Measurements from ENCODE around the gene CADPS.

The CADPS gene

DNA sequence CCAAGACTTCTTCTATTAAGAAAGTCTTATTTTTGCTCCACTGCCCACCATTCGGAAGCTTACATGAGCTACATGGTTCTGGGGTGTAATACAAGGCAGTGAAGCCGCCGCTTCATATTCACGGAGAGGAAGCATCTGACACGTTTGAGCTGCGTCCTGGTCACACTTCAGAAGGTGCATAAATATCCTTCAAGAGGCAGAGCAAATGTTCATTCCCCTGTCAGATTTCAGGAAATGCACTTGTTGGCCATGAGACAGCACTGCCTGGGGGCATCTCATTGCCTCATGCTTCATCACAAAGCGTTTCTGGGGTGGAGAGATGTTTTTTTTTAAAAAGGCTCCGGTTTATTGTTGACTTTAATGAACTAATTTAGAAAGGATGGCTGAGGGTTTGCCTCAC is 119.9 kb downstream of the CADPS start:
- in situ Hi-C loops (cut with MboI; ENCODE audit: low sequenced_read_pairs), result no loop called here

DNA sequence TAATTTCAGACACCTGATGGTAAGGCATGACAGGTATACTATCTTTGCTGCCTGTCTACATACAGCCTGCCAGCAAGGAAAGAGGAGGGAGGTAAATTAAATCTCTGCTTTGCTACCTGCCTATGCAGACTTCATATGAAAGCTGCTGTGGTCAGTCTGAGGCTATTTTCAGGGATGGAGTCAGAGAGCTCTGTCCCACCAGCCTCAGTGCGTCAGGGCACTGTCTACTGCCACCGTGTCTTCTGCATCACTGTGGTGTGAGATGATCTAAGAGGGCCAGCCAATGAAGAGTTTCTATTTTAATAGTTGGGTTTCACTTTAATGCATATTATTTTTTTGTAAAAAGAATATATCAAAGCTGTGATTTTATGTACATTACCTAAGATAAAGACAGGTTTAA is 125.6 kb downstream of the CADPS start:
- in situ Hi-C loops (cut with MboI; ENCODE audit: low sequenced_read_pairs), result no loop called here

DNA sequence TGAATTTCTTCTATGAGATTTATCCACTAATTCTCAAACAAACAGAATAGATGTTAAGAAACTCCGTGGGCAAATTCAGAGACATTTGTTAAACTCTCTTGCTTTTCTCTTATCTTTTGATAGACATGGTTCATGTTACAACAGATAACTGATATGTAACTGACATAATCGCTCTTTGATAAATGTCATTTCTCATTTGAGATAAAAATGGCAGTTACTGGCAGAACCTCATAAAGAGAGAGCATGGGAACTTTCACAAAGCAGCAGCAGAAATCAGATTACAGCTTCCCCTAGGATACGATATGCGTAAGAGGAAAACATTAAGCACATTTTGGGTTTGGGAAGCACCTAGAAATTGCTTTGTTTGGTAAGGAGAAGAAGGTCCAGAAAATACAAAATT is 126.1 kb downstream of the CADPS start:
- in situ Hi-C loops (cut with MboI; ENCODE audit: low sequenced_read_pairs), result no loop called here

DNA sequence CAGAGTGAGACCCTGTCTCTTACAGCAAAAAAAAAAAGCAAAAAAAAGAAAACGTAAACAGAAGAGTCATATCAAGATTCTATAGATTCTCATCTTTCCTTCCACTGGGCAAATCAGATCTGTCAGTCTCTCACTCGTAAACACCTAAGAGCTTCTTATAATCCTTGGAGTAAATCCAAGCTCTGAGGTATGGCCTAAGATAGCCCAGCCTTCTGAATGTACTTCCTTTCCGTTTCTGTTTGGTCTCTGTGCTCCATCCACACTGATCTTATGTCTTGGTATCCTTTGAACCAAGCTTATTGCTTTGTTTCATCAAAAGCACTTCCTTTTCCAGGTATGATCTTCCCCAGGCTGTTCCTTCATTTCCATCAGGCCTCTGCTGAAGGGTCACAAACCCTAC is 137.8 kb downstream of the CADPS start:
- in situ Hi-C loops (cut with MboI; ENCODE audit: low sequenced_read_pairs), result no loop called here

DNA sequence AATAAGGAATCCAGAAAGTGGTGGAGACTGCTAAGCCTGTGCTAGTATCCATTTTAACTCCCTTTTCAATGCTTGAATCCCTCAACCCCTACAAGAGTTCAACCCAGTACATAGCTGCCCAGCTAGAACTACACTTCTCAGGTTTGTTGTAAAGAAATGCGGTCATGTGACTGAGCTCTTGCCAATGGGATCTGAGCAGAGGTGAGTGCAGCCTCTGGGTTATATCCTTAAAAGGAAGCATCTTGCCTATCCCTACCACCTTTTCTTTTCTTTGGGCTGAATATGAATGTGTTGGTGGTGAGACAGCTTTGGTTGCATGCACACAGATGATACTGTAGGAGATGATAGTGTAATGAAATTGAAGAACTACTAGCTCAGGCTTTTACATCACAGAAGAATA is 139.7 kb downstream of the CADPS start:
- in situ Hi-C loops (cut with MboI; ENCODE audit: low sequenced_read_pairs), result no loop called here

DNA sequence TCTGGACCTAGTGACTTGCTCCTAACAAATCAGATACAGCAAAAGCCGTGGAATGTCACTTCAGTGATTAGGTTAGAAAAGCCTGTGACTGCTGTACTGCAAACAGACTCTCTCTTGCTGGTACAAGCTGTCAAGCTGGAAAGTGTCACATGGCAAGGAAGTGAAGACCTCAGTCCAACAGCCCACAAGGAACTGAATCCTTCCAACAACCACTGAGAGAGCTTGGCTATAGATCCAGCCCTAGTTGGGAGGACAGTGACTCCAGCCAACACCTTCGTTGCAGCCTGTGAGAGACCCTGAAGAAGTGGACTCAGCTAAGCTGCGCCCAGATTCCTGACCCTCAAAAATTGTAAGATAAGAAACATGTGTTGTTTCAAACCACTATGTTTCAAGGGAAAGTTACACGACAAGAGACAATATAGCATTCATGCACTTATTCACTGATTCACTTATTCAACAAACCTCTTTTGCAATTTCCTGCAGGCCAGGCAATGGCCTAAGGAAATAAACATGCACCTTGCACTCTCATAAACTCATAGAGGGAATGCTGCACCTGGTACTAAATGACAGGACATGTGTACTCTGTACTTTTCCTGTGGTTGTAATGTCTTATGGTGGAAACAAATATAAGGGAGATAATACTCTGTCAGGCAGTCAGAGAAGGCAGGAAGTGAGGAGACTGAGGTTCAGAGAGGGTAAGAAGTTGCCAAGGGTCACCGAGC is 142.9 kb downstream of the CADPS start:
- in situ Hi-C loops (cut with MboI; ENCODE audit: low sequenced_read_pairs), result no loop called here

DNA sequence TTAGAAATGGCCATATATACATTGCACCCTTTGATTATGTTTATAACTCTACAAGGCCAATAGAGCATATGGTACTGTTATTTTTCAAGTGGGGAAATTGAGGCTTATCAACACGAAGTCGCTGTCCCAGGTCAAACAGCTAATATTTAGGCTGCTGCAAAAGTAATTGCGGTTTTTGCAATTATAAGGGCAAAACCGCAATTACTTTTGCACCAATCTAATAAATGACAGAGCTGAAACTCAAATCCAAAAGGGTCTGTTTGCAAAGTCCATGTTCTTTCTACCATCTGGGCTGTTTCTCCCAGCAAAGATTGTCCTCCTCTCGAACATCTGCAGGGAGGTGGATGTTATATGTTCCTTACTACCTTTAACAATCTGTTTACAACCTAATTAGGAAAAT is 147.2 kb downstream of the CADPS start:
- in situ Hi-C loops (cut with MboI; ENCODE audit: low sequenced_read_pairs), result no loop called here

DNA sequence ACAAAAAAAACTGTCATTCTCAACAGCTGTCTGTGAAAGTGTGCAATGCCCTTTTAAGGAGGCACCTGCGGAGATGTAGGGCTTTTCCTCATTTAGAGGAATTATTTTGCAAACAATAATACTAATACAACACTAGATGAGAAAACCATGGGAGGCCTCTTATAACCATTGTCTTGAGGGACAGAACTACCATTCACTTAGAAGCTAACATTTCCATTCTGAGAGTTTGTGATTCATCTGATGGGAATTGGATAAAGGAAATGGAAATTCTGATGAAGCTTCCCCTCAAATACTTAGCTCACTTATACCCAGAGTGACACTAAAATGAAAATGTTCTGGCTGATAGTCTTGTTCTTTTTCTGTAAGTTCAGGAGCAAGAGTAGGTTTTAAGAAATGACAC is 147.7 kb downstream of the CADPS start:
- in situ Hi-C loops (cut with MboI; ENCODE audit: low sequenced_read_pairs), result no loop called here

DNA sequence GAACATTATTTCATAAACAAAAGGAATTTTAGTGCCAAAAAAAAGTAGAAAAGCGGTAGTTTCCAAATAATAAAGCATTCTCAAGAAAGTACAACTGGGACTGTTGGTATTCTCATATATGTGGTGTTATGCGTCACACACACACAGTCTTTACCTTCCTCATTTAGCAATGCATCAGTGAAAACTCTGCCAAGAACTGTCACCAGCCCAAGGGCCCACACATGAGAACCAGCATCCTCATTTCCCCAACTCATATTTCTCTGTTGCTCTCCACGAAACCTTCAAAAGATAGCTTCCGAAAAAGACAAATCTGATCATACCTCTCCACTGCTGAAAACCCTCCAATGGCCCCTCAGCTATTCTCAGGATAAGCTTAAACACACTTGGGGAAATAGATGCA is 150.7 kb downstream of the CADPS start:
- in situ Hi-C loops (cut with MboI; ENCODE audit: low sequenced_read_pairs), result no loop called here

DNA sequence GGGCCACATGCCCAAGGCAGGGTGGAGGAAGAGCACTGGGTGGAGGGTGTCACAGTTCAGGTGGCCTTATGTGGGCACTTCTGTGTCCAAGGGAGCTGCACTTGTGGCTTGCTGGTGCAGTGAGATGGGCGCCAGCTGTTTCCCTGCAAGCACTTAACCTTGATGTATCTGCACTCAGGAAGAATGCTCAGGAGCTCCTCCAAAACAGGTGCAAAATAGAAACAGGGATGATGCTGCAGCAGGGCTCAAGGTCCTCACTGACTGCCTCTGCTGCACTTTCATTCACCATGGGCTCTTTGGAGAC is 151.3 kb downstream of the CADPS start:
- in situ Hi-C loops (cut with MboI; ENCODE audit: low sequenced_read_pairs), result no loop called here

DNA sequence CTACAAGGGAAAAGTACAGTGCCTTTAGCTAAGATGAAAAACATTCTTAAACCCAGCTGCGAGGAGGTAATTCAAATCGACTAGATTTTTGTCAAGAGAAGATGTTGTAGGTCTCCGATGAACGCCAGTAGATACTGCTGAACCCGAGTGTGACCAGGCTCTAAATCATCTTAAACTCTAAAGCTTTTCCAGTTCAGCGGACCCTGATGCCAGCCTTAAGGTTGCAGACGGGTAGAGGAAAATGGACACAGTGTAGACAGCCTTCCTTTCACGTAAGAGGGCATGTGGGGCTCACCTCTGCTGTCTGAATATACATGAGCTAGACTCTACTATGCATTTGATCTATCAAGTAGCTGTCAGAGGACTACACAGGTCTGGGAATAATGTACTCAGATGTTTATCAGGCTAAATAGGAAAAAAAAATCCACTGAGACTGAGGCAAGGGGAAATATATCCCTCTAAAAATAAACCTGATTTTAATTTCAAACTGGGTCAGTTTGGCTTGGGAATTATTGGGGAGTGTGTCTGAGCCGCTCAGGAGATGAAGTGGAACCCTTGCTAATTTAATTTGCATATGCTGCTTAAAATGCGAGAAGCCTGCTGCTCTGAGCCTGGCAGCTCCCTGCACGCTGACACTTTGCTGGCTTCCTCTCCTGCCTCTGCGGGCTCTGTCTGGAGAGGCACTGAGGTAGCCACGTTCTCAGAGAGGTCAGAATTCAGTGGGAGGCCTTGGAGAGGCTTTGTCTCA is 151.9 kb downstream of the CADPS start:
- in situ Hi-C loops (cut with MboI; ENCODE audit: low sequenced_read_pairs), result no loop called here

DNA sequence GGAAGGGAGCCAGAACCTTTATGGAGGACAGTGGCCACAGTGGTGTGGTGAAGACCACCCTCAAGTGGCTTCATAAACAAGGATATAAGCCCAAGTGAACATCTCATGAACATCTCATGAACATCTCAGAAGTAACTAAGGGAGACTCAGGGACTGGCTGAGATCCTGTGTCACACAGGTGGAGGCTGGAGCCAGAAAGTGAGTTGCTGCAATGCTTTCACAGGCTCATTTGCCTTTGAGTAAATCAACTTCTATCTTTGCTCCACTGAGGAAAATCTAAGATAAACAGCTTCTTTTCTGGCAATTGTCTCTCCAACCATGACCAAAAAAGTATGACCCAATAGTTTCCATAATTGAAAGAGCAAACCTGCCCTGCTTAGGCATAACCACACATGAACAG is 152.9 kb downstream of the CADPS start:
- in situ Hi-C loops (cut with MboI; ENCODE audit: low sequenced_read_pairs), result no loop called here

DNA sequence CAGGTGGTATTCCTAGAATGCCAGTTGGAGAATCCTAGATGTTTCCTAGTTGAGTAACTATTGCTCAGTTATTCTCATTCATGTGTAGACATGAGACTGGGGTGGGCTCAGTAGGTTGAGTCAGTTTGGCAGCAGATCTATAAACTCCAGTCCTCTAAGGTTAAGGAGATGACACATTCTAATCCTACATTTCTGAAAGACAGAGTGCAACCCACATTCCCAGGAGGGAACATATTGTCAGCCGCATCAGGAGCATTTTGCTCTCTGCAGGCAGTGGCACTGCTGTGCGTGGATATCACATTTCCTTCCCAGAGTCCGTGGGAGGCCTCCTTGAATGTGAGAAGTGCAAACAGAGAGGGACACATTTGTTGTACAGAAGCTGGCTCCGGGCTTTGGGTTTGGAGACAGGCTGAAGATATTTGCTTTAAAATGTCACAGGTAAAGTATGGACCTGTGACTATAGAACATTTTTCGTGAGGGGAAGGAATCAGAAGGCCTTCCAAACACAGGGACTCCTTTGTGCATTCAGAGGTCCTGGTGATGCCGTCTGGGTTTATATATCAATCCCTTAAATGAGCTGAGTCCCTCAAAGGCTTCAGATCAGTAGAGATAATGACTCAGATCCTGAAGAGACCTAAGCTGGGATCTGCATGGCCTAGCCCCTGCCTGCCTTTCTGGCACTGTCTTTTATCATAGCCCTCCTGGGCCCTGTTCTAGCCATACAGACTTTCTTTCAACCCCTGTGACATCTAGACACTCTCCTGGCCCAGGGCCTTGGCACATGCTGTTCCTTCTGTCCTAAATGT is 156.5 kb downstream of the CADPS start:
- in situ Hi-C loops (cut with MboI; ENCODE audit: low sequenced_read_pairs), result no loop called here

DNA sequence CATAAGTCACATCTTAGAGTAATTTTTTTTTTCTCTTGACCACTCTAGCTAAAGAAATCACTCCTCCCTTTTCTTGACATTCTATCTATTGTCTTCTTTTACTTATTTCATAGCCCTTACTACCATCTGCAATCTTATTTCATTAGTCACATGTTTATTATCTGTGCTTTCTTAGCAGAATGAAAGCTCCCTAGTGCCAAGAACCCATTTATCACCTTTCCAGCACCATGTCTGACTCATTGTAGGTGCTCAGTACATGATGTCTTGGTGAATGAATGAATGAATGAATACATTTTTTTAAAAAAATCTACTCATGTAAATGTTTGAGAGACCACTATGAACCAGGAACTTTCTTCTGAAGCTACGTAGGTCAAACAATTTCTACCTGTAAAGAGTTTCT is 157.2 kb downstream of the CADPS start:
- in situ Hi-C loops (cut with MboI; ENCODE audit: low sequenced_read_pairs), result no loop called here

DNA sequence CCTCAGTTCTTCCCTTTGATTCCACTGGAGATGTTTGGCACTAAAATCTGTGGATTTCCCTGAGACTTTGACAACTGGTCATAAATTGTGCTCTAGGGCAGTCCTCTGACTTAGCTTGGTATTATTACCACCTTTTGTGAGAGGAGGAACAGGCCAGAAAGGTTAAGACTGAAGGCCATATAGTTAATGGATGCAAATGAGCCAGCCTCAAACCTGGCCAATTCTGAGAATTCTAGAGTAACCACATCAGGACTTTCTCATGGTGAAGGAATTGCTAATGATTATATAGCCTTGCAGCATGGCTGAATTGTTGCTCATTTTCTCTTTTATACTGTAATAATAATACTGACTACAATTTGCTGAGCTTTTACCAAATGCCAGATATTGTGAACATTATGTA is 162.5 kb downstream of the CADPS start:
- in situ Hi-C loops (cut with MboI; ENCODE audit: low sequenced_read_pairs), result no loop called here

DNA sequence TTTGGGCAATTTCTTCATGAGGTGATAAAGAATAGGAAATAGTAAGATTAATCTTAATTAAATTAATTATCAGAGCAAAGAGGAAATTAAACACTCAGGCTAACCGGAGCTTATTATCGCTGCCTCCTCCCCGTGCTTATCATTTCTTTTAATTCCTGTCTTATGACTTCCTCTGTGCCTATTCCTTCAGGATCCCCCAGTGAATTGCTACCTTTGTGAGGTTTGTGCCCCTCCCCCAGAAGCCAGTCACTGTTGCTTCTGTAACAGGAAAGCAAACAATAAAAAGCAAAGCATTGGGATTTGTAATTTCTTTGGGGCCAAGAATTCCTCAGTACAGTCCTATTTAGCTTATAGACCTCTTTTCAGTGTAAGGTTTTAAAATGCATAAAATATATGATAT is 164.5 kb downstream of the CADPS start:
- in situ Hi-C loops (cut with MboI; ENCODE audit: low sequenced_read_pairs), result no loop called here

DNA sequence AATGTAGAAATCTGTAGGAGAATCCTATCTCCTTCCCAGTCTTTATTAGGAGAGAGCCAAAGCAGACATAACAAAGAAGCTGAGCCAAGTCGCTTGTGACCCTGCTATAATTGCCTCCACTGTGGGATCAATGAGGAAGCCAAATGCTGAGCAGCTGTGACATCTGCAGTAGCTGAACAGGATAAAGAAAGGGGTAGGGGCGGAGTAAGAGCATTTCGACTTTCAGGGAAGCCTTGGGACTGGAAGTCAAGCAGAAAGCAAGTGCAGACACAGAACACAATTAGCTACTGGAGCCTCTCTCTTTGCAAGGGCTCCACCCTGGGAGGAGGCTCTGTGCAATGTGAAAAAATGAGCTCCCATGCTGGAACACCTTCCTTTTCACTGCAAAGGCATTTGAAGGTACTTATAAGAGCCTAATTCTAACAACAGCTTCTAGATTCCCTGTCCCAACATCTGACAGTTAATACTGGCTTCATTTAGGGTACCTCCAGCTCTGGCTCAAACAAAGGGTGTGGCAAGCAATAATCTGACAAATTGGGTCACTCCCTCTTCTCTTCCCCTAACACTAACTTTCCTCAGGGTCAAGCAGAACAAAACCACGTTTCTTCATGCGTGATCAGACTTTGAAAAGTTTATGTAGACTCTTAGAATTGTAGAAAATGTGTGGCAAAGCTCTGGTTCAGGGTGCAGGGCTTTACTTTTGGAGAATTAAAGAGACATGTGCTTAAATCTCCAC is 166.4 kb downstream of the CADPS start:
- in situ Hi-C loops (cut with MboI; ENCODE audit: low sequenced_read_pairs), result no loop called here

DNA sequence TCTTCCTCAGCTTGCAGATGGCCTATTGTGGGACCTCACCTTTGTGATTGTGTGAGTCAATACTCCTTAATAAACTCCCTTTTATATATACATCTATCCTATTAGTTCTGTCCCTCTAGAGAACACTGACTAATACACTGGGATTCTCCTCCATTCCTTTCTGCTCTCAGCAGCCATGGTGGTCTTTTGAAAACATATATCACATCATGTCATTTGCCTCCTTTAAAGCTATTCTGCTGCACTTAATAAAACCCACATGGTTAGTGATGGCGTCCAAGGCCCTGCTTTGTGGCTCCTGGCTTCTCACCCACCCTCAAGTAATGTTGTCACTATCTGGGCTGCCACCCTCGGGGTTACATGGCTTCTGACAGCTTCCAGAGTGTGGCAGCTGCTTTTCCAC is 169.5 kb downstream of the CADPS start:
- in situ Hi-C loops (cut with MboI; ENCODE audit: low sequenced_read_pairs), result no loop called here

DNA sequence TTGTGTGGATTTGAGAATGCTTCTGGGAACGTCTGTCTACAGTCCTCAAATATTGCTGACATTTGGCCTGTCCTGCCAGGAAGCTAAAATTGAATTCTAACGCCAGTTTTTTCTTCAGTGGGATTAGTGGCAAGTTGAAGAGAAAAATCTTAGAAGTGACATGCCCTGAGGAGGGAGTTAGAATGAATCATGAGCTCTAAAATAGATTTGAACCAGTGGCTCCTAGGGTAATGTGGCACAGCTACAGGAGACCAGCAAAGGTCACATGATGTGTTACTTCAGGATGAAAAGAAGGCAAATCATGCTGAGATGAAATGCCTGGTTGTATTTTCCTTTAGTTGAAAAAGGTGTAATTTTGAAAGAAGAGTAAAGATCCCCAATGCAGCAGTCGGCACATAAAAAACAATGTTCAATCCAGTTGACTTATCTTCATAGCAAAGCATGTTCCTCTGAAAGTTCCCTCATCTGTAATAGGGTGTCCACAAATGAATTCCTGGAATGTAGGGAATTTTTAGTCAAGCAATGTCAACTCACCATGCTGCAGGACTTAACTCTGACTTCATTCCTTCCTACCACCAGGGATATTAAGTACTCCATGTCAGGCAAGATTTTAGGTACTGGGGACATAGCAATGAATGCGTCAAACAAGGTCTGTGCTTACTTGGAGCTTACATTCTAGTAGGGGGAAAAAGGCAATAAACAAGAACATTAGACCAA is 171.6 kb downstream of the CADPS start:
- in situ Hi-C loops (cut with MboI; ENCODE audit: low sequenced_read_pairs), result no loop called here

DNA sequence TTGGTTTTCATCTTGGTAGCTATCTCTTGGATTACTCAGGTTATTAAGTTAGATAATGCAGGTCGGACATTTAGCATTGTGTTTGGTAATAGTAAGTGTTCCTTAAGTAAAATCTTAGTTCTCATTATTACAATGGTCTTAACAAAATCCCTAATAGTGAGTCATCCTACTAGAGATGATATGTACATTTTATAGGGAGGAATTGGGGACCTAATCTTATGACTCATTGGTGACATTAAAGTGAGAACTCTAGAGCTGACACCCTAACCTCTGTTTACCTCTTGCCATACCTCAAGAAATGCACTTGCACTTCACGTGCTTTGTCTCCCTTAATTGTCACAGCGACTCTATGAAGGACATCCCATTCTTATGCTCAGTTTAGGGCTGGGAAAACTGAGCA is 174.9 kb downstream of the CADPS start:
- in situ Hi-C loops (cut with MboI; ENCODE audit: low sequenced_read_pairs), result no loop called here

DNA sequence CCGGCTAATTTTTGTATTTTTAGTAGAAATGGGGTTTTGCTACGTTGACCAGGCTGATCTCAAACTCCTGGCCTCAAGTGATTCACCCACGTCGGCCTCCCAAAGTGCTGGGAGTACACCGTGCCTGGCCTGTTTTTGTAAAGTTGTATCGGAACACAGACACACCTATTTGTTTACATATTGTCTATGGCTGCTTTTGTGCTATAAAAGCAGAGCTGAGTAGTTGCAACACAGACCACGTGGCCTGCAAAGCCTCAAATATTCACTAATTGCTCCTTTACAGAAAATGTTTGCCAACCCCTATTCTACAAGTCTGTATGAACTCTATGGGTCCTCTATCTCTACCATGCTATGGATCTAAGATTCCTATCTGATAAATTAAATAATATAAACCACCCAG is 175.5 kb downstream of the CADPS start:
- in situ Hi-C loops (cut with MboI; ENCODE audit: low sequenced_read_pairs), result no loop called here

Measured in HL-60/S4 treated with phorbol 12-myristate 13-acetate at 8.2 ng/mL for 4 days and 3 days (cell line).